ENCODE measurements around the gene SHISA5. TPM values are rescaled to one million over a fixed set of nuclear protein-coding genes. Genes with fewer than 3 reads are reported as not detected.
A peak's percentile ranks its signal among the peaks of the same experiment; 100 is the strongest.

SHISA5 gene
- total RNA-seq, 4 donors from 2014 or later = 101 to 158 (median 148) TPM

DNA sequence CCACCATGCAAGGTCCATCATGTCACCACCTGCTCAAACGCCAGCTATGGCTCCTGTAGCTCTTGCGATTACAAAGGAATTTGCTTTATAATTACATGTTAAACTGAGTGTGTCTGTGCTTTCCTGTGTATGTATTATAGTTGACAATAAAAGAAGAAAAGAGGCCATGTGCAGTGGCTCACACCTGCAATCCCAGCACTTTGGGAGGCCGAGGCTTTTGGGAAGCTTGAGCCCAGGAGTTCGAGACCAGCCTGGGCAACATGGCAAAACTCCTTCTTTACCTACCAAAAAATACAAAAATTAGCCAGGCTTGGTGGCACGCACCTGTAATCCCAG lies 30.4 kb downstream of the SHISA5 start:
- DNase-seq (ENCODE audit: extremely low spot score) = no peak
- intact Hi-C loops (cut with DNase I) = no loop called here
- Histone ChIP-seq H3K27ac (replicated peaks in 1 of 4) (peak overlapping the region; percentile 89 to 97 (median 94)), H3K4me3 (peak overlapping the region; percentile 59 to 83 (median 70)), H3K27me3 (no peaks in the 10 kb centered on the region), H3K36me3 (peaks cover 3 to 40% (median 24%) of the 10 kb centered on the region in 4 donors), H3K4me1 (peaks cover 46 to 48% (median 47%) of the 10 kb centered on the region in 4 donors), H3K9me3 (no peaks in the 10 kb centered on the region)
- no peak for TF ChIP-seq POLR2A (IDR thresholded peaks at IDR 0.05; ENCODE audit: low read depth)
- TF ChIP-seq EP300 (IDR thresholded peaks at IDR 0.05) = no peak
- no peak for TF ChIP-seq POLR2AphosphoS5 (IDR thresholded peaks at IDR 0.05)
- TF ChIP-seq, protein P1, sequence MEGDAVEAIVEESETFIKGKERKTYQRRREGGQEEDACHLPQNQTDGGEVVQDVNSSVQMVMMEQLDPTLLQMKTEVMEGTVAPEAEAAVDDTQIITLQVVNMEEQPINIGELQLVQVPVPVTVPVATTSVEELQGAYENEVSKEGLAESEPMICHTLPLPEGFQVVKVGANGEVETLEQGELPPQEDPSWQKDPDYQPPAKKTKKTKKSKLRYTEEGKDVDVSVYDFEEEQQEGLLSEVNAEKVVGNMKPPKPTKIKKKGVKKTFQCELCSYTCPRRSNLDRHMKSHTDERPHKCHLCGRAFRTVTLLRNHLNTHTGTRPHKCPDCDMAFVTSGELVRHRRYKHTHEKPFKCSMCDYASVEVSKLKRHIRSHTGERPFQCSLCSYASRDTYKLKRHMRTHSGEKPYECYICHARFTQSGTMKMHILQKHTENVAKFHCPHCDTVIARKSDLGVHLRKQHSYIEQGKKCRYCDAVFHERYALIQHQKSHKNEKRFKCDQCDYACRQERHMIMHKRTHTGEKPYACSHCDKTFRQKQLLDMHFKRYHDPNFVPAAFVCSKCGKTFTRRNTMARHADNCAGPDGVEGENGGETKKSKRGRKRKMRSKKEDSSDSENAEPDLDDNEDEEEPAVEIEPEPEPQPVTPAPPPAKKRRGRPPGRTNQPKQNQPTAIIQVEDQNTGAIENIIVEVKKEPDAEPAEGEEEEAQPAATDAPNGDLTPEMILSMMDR (IDR thresholded peaks at IDR 0.05) = no peak
- WGBS = 70% methylated on average over 5 of the region's 5 CpGs

DNA sequence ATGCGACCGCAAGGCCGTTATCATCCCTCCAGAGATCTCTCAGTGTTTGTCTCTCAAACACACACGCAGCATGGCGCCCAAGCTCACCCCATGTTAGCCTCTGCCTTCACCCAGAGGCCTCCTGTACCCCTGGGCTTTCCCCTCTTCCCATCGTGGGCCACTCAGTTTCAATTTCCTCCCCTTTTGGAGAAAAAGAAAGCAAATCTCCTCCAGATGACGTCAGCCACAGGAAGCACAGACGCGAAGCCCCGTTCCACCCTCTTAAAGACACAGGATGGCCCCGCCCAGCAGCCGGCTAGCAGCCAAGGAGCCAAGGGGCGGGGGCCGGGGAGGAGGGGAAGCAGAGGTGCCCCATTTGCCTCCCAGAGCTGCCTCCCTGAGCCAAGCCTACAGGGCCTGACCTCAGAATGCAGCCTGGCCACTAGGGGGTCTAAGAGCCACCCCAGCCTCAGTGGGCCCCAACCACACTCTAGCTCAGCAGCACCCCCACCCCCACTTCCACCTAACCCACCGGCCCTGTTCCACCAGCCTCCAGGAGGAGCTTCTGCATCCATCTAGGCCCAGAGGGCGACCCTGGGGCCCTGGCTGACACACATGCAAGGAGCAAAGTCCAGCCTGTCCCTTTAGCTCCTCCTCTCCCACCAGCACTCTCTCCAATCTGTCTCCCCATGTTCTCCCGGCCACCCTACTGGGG lies 30.9 kb downstream of the SHISA5 start:
- intact Hi-C loops (cut with DNase I) = no loop called here
- Histone ChIP-seq H3K27ac (replicated peaks in 1 of 4) (peak overlapping the region; percentile 89 to 97 (median 94)), H3K9me3 (no peaks in the 10 kb centered on the region), H3K36me3 (peaks cover 7 to 41% (median 27%) of the 10 kb centered on the region in 4 donors), H3K4me3 (peak overlapping the region; percentile 59 to 83 (median 70)), H3K4me1 (peaks cover 51 to 53% (median 52%) of the 10 kb centered on the region in 4 donors), H3K27me3 (no peaks in the 10 kb centered on the region)
- TF ChIP-seq POLR2AphosphoS5 (IDR thresholded peaks at IDR 0.05) (peak; percentile 91 to 93), EP300 (IDR thresholded peaks at IDR 0.05) (no peak), POLR2A (IDR thresholded peaks at IDR 0.05; ENCODE audit: low read depth) (peak; percentile 33)
- TF ChIP-seq, protein P1 (IDR thresholded peaks at IDR 0.05) = peak in 2 of 3 experiments; percentile 37 to 46
- DNase-seq (ENCODE audit: extremely low spot score) = peak; percentile 98
- WGBS = 4% methylated on average over 15 of the region's 17 CpGs

DNA sequence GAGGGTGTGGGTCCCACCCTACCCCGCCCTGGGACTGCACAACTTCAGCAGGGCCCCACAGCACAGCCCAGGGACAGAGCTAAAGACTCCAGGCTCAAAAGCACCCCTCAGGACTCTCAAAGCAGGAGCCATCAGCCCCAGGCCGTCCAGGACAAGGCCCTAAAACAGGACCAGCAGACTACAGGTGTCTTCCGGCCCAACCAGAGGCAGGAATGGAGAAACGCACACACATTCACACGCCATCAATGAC lies 31.4 kb downstream of the SHISA5 start:
- peak overlapping the region; percentile 59 to 83 (median 70) for H3K4me3 ChIP-seq
- peaks cover 55 to 57% (median 57%) of the 10 kb centered on the region in 4 donors for H3K4me1 ChIP-seq
- H3K9me3 ChIP-seq = no peaks in the 10 kb centered on the region
- TF ChIP-seq, protein P1 (IDR thresholded peaks at IDR 0.05) = no peak
- no peak for TF ChIP-seq EP300 (IDR thresholded peaks at IDR 0.05)
- TF ChIP-seq POLR2A (IDR thresholded peaks at IDR 0.05; ENCODE audit: low read depth) = no peak
- no peak for TF ChIP-seq POLR2AphosphoS5 (IDR thresholded peaks at IDR 0.05)
- WGBS = 0% methylated on average over 4 of the region's 5 CpGs
- H3K36me3 ChIP-seq = peaks cover 9 to 43% (median 30%) of the 10 kb centered on the region in 4 donors
- intact Hi-C loops (cut with DNase I) = no loop called here
- DNase-seq (ENCODE audit: extremely low spot score) = no peak
- H3K27me3 ChIP-seq = no peaks in the 10 kb centered on the region
- peak overlapping the region; percentile 89 to 97 (median 94) for H3K27ac ChIP-seq (replicated peaks in 1 of 4)

DNA sequence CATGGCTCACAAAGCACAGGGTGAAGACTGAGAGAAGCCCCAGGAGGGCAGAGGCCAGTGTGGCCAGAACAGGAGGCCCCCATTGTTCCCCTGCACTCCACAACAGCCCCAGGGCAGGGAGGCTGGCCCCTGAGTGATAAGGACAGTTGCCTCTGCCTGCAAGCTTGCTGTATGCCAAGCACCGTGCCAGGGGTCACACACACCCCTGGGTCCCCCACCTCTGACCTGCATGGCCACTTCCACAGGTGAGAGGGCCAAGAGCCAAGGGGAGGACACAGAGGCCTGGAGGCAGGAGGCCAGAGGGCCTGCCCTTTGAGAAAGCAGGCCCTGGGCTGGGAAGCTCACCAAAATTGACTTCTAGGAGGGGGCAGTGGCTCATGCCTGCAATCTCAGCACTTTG lies 33.7 kb downstream of the SHISA5 start:
- intact Hi-C loops (cut with DNase I) = no loop called here
- WGBS = 88% methylated on average over 1 of the region's 1 CpG
- H3K27me3 ChIP-seq = no peaks in the 10 kb centered on the region
- no peak for TF ChIP-seq POLR2A (IDR thresholded peaks at IDR 0.05; ENCODE audit: low read depth)
- no peak for TF ChIP-seq EP300 (IDR thresholded peaks at IDR 0.05)
- TF ChIP-seq, protein P1 (IDR thresholded peaks at IDR 0.05) = no peak
- TF ChIP-seq POLR2AphosphoS5 (IDR thresholded peaks at IDR 0.05) = no peak
- no peaks in the 10 kb centered on the region for H3K9me3 ChIP-seq
- peaks cover 14 to 37% (median 32%) of the 10 kb centered on the region in 4 donors for H3K36me3 ChIP-seq
- no peak overlapping the region for H3K4me3 ChIP-seq
- peaks cover 77 to 81% (median 79%) of the 10 kb centered on the region in 4 donors for H3K4me1 ChIP-seq
- peak overlapping the region; percentile 60 to 99 (median 97) for H3K27ac ChIP-seq (replicated peaks in 1 of 4)
- no peak for DNase-seq (ENCODE audit: extremely low spot score)

Measured in esophagus muscularis mucosa (tissue), 4 donors.